ENCODE results near the gene SCAF11. TPM values are rescaled to one million over a fixed set of nuclear protein-coding genes. Genes with fewer than 3 reads are reported as not detected.

The SCAF11 gene
- polyA plus RNA-seq, 1 donor (not counting 4 experiments of a cell fraction or from before 2014, with no cell fraction given) = 54.5 TPM

DNA sequence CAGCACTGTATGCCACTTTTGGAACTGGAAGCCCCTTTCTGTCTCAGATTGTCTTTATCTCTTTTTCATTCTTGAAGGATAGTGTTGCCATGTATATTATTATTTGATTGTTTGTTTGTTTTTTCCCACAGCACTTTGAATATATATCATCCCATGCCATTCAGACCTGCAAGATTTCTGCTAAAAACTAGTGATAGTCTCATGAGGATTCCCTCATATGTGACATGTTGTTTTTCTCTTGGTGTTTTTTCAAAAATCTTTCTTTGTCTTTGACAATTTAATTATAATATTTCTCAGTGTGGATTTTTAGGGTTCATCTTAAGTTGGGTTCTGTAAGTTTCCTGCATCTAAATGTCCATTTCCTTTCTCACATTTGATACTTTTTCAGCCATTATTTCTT is 36.8 kb upstream of the SCAF11 start:
- TF ChIP-seq EZH2 (IDR thresholded peaks at IDR 0.05; ENCODE audit: low read length) (no peak), CTCF (optimal IDR thresholded peaks at IDR 0.05 in 1 of 3, IDR thresholded peaks at IDR 0.05 in 1 of 3, conservative IDR thresholded peaks at IDR 0.05 in 1 of 3; ENCODE audit: extremely low read depth in 1 of 3, insufficient read depth in 2 of 3, low read length in 3 of 3) (no peak)
- H3K9me1 ChIP-seq (ENCODE audit: control insufficient read depth, extremely low read depth, insufficient read depth, low read length) = no peaks in the 10 kb centered on the region
- dilution Hi-C loops (cut with MboI; ENCODE audit: extremely low pct_ligation_motif_present, low sequenced_read_pairs) = no loop called here
- H3K27me3 ChIP-seq (ENCODE audit: control insufficient read depth, extremely low read depth, insufficient read depth, low read length) = no peaks in the 10 kb centered on the region
- H3K9me3 ChIP-seq (ENCODE audit: control insufficient read depth, low read depth, low read length) = peaks cover 2% of the 10 kb centered on the region
- H4K20me1 ChIP-seq (ENCODE audit: control insufficient read depth, extremely low read depth, insufficient read depth, low read length) = no peaks in the 10 kb centered on the region
- no peak overlapping the region for H2AFZ ChIP-seq (ENCODE audit: control insufficient read depth, low read length)
- no peak overlapping the region for H3K27ac ChIP-seq (ENCODE audit: control insufficient read depth, insufficient read depth, low read length)
- H3K36me3 ChIP-seq (ENCODE audit: control insufficient read depth in 2 of 2, extremely low read depth in 1 of 2, insufficient read depth in 2 of 2, low read length in 2 of 2) = no peaks in the 10 kb centered on the region
- FAIRE-seq = no peak
- H3K4me2 ChIP-seq (ENCODE audit: control insufficient read depth, extremely low read depth, insufficient read depth, low read depth, low read length) = no peak overlapping the region
- DNase-seq (ENCODE audit: low read depth, low spot score) = no peak
- no peaks in the 10 kb centered on the region for H3K79me2 ChIP-seq (ENCODE audit: control insufficient read depth, insufficient read depth, low read length)
- no peak overlapping the region for H3K4me3 ChIP-seq (ENCODE audit: control insufficient read depth in 2 of 3, extremely low read depth in 1 of 3, insufficient read depth in 2 of 3, low read depth in 1 of 3, low read length in 3 of 3)
- no peaks in the 10 kb centered on the region for H3K4me1 ChIP-seq (ENCODE audit: control insufficient read depth, extremely low read depth, insufficient read depth, low read length)
- H3K9ac ChIP-seq (ENCODE audit: control insufficient read depth, extremely low read depth, insufficient read depth, low read length) = no peak overlapping the region

DNA sequence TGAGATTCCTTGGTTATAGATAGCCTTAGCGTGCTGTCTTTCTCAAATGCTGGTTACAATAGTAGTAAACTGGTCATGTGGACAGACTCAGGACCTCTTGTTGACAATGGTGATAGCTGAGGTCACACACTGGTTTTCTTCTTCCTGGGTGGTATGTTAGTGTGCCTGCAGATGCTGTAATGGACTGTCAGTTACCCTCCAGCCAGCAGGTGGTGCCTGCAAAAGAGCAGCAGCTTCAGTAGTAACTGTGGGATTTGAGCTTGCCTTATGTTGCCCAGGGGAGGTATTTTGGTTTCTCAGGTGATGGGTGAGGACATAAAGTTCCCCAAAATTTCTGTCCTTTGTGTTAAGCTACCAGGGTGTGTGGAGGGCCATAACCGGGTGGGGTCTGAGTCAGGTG is 33.7 kb upstream of the SCAF11 start:
- TF ChIP-seq EZH2 (IDR thresholded peaks at IDR 0.05; ENCODE audit: low read length) (no peak), CTCF (optimal IDR thresholded peaks at IDR 0.05 in 1 of 3, IDR thresholded peaks at IDR 0.05 in 1 of 3, conservative IDR thresholded peaks at IDR 0.05 in 1 of 3; ENCODE audit: extremely low read depth in 1 of 3, insufficient read depth in 2 of 3, low read length in 3 of 3) (peak in 1 of 3 experiments; percentile 8)
- Histone ChIP-seq H3K9ac (ENCODE audit: control insufficient read depth, extremely low read depth, insufficient read depth, low read length) (no peak overlapping the region), H4K20me1 (ENCODE audit: control insufficient read depth, extremely low read depth, insufficient read depth, low read length) (no peaks in the 10 kb centered on the region), H3K27me3 (ENCODE audit: control insufficient read depth, extremely low read depth, insufficient read depth, low read length) (no peaks in the 10 kb centered on the region), H3K36me3 (ENCODE audit: control insufficient read depth in 2 of 2, extremely low read depth in 1 of 2, insufficient read depth in 2 of 2, low read length in 2 of 2) (no peaks in the 10 kb centered on the region), H3K9me1 (ENCODE audit: control insufficient read depth, extremely low read depth, insufficient read depth, low read length) (no peaks in the 10 kb centered on the region), H3K27ac (ENCODE audit: control insufficient read depth, insufficient read depth, low read length) (no peak overlapping the region), H3K9me3 (ENCODE audit: control insufficient read depth, low read depth, low read length) (peaks cover 2% of the 10 kb centered on the region), H3K79me2 (ENCODE audit: control insufficient read depth, insufficient read depth, low read length) (no peaks in the 10 kb centered on the region), H3K4me2 (ENCODE audit: control insufficient read depth, extremely low read depth, insufficient read depth, low read depth, low read length) (no peak overlapping the region), H3K4me3 (ENCODE audit: control insufficient read depth in 2 of 3, extremely low read depth in 1 of 3, insufficient read depth in 2 of 3, low read depth in 1 of 3, low read length in 3 of 3) (no peak overlapping the region), H3K4me1 (ENCODE audit: control insufficient read depth, extremely low read depth, insufficient read depth, low read length) (no peaks in the 10 kb centered on the region), H2AFZ (ENCODE audit: control insufficient read depth, low read length) (no peak overlapping the region)
- no peak for DNase-seq (ENCODE audit: low read depth, low spot score)
- dilution Hi-C loops (cut with MboI; ENCODE audit: extremely low pct_ligation_motif_present, low sequenced_read_pairs) = no loop called here
- FAIRE-seq = no peak

Measured in keratinocyte (primary cell).